Astrocyte (in vitro differentiated cells and primary cell): ENCODE measurements around the gene MTURN.

Source experiments
- CTCF ChIP-seq: IDR thresholded peaks from 2 replicates; pipeline ENCODE4 v1.5.1; 2011; ENCODE audit warnings: low read depth, mild to moderate bottlenecking, inconsistent platforms, low read length, moderate library complexity; ENCODE audit not compliant: insufficient read depth
- EZH2 ChIP-seq: IDR thresholded peaks from 2 replicates; pipeline ENCODE4 v1.6.1; 2012; ENCODE audit warnings: mild to moderate bottlenecking, low read length, inconsistent platforms; ENCODE audit not compliant: insufficient read depth

GRCh38 chr7:30104157-30104556 lies 30.6 kb upstream of the MTURN start:
- TF ChIP-seq CTCF = no peak
- TF ChIP-seq EZH2 = no peak
